Body of pancreas (tissue), 4 donors: ENCODE measurements around the gene ECSIT.

Source experiments
- POLR2A ChIP-seq, 3 donors: fragments of 450-650 bp; IDR thresholded peaks; one replicate each; pipeline ENCODE4 v1.6.1; 2016; ENCODE audit warnings: antibody characterized with exemption in 3 of 3, mild to moderate bottlenecking in 2 of 3
- TF ChIP-seq, protein P1 (sequence below), 7 experiments: fragments of 450-650 bp in 4 of 7; fragments of 200-600 bp in 3 of 7; sonication (generic) in 3 of 7; IDR thresholded peaks; one replicate each; pipeline ENCODE4 v1.5.1; 2016 to 2019; ENCODE audit warnings: antibody characterized with exemption in 7 of 7

DNA sequence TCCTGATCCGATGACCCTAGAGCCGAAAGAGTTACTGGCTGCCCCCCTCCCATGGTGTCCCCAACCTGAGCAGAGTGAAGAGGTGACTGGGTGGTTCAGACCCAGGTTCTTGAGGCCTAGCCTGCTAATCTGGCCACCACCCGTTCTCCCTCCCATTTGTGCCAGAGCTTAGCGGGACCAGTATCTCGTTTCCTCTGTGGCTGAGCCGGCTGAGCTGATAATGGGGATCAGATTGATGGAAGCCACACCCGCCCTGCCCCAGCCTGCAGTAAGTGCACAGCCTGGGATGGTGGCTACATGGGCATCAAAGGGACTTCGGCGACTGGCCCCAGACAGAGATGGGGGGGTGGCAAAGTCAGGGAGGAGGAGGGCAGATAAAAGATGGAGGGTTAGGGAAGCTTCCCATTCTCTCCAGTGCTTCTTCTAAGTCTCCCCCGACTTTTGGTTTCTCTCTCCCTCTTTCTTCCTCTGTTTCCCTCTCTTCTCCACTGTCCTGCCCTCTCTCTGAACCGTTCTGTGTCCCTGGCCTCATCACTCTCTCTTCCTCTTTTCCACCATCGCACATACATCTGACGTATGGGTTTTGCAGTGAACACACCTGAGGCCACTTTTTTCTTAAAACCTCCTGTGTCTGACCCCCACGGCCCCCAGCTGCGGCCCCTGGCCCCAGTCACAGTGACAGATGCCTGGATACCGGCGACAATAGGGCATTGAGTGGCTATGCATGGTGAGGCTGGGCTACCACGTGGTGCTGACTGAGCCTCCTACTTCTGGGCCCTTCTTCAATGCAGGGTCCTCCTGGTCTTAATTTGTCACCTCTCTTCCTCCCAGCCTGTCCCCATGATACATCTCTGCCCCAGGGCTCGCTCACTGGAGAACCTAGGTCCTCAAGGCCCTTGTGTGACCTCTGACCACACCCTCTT is 50.5 kb downstream of the ECSIT start:
- TF ChIP-seq, protein P1, sequence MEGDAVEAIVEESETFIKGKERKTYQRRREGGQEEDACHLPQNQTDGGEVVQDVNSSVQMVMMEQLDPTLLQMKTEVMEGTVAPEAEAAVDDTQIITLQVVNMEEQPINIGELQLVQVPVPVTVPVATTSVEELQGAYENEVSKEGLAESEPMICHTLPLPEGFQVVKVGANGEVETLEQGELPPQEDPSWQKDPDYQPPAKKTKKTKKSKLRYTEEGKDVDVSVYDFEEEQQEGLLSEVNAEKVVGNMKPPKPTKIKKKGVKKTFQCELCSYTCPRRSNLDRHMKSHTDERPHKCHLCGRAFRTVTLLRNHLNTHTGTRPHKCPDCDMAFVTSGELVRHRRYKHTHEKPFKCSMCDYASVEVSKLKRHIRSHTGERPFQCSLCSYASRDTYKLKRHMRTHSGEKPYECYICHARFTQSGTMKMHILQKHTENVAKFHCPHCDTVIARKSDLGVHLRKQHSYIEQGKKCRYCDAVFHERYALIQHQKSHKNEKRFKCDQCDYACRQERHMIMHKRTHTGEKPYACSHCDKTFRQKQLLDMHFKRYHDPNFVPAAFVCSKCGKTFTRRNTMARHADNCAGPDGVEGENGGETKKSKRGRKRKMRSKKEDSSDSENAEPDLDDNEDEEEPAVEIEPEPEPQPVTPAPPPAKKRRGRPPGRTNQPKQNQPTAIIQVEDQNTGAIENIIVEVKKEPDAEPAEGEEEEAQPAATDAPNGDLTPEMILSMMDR (IDR thresholded peaks at IDR 0.05), result no peak
- TF ChIP-seq POLR2A (IDR thresholded peaks at IDR 0.05), result no peak
